WTC11 (cell line): ENCODE measurements around the gene IGSF6.

Experiments used
- CREB1 ChIP-seq: sonication (generic); formaldehyde crosslinking; IDR thresholded peaks from 2 replicates; pipeline ENCODE4 v1.8.0; 2023; ENCODE audit warnings: mild to moderate bottlenecking, missing genetic modification reagents
- CTCF ChIP-seq: fragments of 200-600 bp; IDR thresholded peaks from 2 replicates; pipeline ENCODE4 v1.8.0; 2022; ENCODE audit warnings: antibody characterized with exemption
- IRF2 ChIP-seq: sonication (generic); formaldehyde crosslinking; IDR thresholded peaks from 2 replicates; pipeline ENCODE4 v1.8.0; 2022; ENCODE audit warnings: low read depth, missing genetic modification reagents, borderline replicate concordance
- NR3C1 ChIP-seq: sonication (generic); formaldehyde crosslinking; conservative IDR thresholded peaks from 2 replicates; pipeline ENCODE4 v1.8.1; 2023; ENCODE audit warnings: low read depth, mild to moderate bottlenecking, missing genetic modification reagents
- OVOL2 ChIP-seq: fragments of 250-450 bp; sonication (Bioruptor Pico); IDR thresholded peaks from 2 replicates; pipeline ENCODE4 v1.9.0; 2021; ENCODE audit warnings: mild to moderate bottlenecking, borderline replicate concordance
- USF1 ChIP-seq: sonication (generic); formaldehyde crosslinking; IDR thresholded peaks from 2 replicates; pipeline ENCODE4 v1.8.0; 2022; ENCODE audit warnings: mild to moderate bottlenecking, missing genetic modification reagents
- USF2 ChIP-seq: sonication (generic); formaldehyde crosslinking; IDR thresholded peaks from 2 replicates; pipeline ENCODE4 v1.8.1; 2023; ENCODE audit warnings: mild to moderate bottlenecking, missing genetic modification reagents, moderate library complexity
- ZBTB21 ChIP-seq: sonication (generic); formaldehyde crosslinking; IDR thresholded peaks from 2 replicates; pipeline ENCODE4 v1.8.1; 2023; ENCODE audit warnings: mild to moderate bottlenecking, missing genetic modification reagents, borderline replicate concordance
- ZNF425 ChIP-seq: fragments of 250-450 bp; sonication (Bioruptor Pico); conservative IDR thresholded peaks from 2 replicates; pipeline ENCODE4 v1.9.0; 2021; ENCODE audit warnings: mild to moderate bottlenecking
- TF ChIP-seq, protein P1 (sequence below): sonication (generic); formaldehyde crosslinking; conservative IDR thresholded peaks from 2 replicates; pipeline ENCODE4 v1.8.1; 2022; ENCODE audit warnings: mild to moderate bottlenecking, missing genetic modification reagents
- TF ChIP-seq, protein P2 (sequence below): fragments of 250-450 bp; sonication (Bioruptor Pico); IDR thresholded peaks from 2 replicates; pipeline ENCODE4 v1.9.0; 2021; ENCODE audit warnings: mild to moderate bottlenecking
- TF ChIP-seq, protein P3 (sequence below): sonication (generic); formaldehyde crosslinking; IDR thresholded peaks from 2 replicates; pipeline ENCODE4 v1.8.1; 2022; ENCODE audit warnings: low read depth, missing genetic modification reagents, borderline replicate concordance

GRCh38 chr16:21683184-21683583, 30.8 kb upstream of the IGSF6 start:
- TF ChIP-seq USF2 (CRISPR knock-in tag) (no peak), USF1 (no peak), CTCF (no peak), IRF2 (no peak), OVOL2 (CRISPR knock-in tag) (no peak), CREB1 (CRISPR knock-in tag) (no peak), NR3C1 (no peak), ZNF425 (CRISPR knock-in tag) (no peak), ZBTB21 (CRISPR knock-in tag) (no peak)
- TF ChIP-seq, protein P1, sequence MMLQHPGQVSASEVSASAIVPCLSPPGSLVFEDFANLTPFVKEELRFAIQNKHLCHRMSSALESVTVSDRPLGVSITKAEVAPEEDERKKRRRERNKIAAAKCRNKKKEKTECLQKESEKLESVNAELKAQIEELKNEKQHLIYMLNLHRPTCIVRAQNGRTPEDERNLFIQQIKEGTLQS (CRISPR knock-in tag): no peak
- TF ChIP-seq, protein P2, sequence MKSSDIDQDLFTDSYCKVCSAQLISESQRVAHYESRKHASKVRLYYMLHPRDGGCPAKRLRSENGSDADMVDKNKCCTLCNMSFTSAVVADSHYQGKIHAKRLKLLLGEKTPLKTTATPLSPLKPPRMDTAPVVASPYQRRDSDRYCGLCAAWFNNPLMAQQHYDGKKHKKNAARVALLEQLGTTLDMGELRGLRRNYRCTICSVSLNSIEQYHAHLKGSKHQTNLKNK (CRISPR knock-in tag): no peak
- TF ChIP-seq, protein P3, sequence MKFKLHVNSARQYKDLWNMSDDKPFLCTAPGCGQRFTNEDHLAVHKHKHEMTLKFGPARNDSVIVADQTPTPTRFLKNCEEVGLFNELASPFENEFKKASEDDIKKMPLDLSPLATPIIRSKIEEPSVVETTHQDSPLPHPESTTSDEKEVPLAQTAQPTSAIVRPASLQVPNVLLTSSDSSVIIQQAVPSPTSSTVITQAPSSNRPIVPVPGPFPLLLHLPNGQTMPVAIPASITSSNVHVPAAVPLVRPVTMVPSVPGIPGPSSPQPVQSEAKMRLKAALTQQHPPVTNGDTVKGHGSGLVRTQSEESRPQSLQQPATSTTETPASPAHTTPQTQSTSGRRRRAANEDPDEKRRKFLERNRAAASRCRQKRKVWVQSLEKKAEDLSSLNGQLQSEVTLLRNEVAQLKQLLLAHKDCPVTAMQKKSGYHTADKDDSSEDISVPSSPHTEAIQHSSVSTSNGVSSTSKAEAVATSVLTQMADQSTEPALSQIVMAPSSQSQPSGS (CRISPR knock-in tag): no peak
